ENCODE data around the gene ZNF485.

The ZNF485 gene

DNA sequence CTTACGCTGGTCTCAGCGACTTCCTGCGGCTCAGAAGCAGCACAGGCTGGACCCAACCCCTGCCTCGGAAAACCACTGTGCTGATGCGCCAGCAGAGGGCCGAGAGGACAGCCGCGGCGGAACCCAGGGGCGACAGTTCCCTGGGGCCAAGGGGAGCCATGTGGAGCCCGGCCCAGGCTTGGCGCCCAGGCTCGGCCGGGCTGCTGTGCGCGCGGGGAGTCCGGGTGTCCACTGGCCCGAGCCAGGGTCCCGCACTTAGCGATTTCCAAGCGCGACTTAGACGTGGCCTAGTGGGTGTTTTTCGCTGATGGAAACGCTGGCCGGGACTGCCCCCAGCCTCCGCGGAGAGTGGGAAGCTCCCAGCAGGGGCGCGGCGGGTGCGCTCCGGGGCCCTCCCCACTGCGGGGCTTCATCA is 61.1 kb downstream of the ZNF485 start:
- FAIRE-seq = peak; percentile 37
- no peak for DNase-seq (ENCODE audit: low spot score)
